Muscle of arm (tissue), 12 donors: ENCODE measurements around the gene PCYT2. TPM values are rescaled to one million over a fixed set of nuclear protein-coding genes. Genes with fewer than 3 reads are reported as not detected.

Source experiments
- DNase-seq: peaks from one replicate; pipeline ENCODE4 v3.0.0-alpha.2; 2013
- polyA plus RNA-seq, 12 donors: library from polyadenylated mRNA; unstranded; fragments of 120-200 nt; gene quantifications; one replicate each; pipeline ENCODE4 v1.2.1, GENCODE V29; 2013; ENCODE audit not compliant: insufficient read length in 12 of 12

PCYT2 gene
- polyA plus RNA-seq, 12 donors: 8.1 to 17.0 (median 10.0) TPM; not detected in 1

- DNase-seq: no peak
Observed at GRCh38 chr17:81859906-81860755, 51.1 kb downstream of the PCYT2 start, which contains the start of gene P4HB. Gene P4HB (minus strand): TSS chr17:81860535. CDS start chr17:81860471, 64 bp downstream.

GRCh38 chr17:81858967-81859905 lies 52.0 kb downstream of the PCYT2 start:
- no peak for DNase-seq

- no peak for DNase-seq
Observed at GRCh38 chr17:81858170-81858966, 52.8 kb downstream of the PCYT2 start.

- DNase-seq: no peak
Observed at GRCh38 chr17:81854974-81855774, 56.0 kb downstream of the PCYT2 start.

- DNase-seq: no peak
Observed at GRCh38 chr17:81852237-81852636, 59.0 kb downstream of the PCYT2 start.

GRCh38 chr17:81851423-81851822 lies 59.8 kb downstream of the PCYT2 start:
- DNase-seq: no peak

Other genes with a start within 250 kb of the PCYT2 start
- gene OXLD1, start 244.8 kb downstream of the PCYT2 start, polyA plus RNA-seq: 10 to 100 TPM in 3 of 12 donors, 1 to 10 TPM in 8, not detected in 1; 7.0 to 18.7 (median 8.1) TPM
- 10 to 100 TPM in 10 of 12 donors, 1 to 10 TPM in 1, not detected in 1; 9.3 to 23.9 (median 12.6) TPM for gene CCDC137, start 244.7 kb downstream of the PCYT2 start, polyA plus RNA-seq
- 10 to 100 TPM in 11 of 12 donors, not detected in 1; 21.2 to 39.2 (median 30.1) TPM for gene ARL16, start 227.6 kb downstream of the PCYT2 start, polyA plus RNA-seq
- gene HGS, start 227.4 kb downstream of the PCYT2 start, polyA plus RNA-seq: 10 to 100 TPM in 11 of 12 donors, not detected in 1; 43.4 to 93.4 (median 50.8) TPM
- gene MRPL12, start 208.0 kb downstream of the PCYT2 start, polyA plus RNA-seq: 100 to 1,000 TPM in 1 of 12 donors, 10 to 100 TPM in 10, not detected in 1; 28.6 to 123 (median 48.1) TPM
- gene SLC25A10, start 199.1 kb downstream of the PCYT2 start, polyA plus RNA-seq: 10 to 100 TPM in 1 of 12 donors, 1 to 10 TPM in 10, not detected in 1; 1.2 to 22.7 (median 2.9) TPM
- under 1 TPM in 4 of 12 donors, not detected in 8; 0.18 to 0.33 (median 0.22) TPM for gene GCGR, start 107.2 kb downstream of the PCYT2 start, polyA plus RNA-seq
- 100 to 1,000 TPM in 3 of 12 donors, 10 to 100 TPM in 8, not detected in 1; 73.5 to 264 (median 95.5) TPM for gene MCRIP1, start 78.1 kb downstream of the PCYT2 start, polyA plus RNA-seq
- gene PPP1R27, start 76.3 kb downstream of the PCYT2 start, polyA plus RNA-seq: 10 to 100 TPM in 11 of 12 donors, not detected in 1; 10.9 to 61.9 (median 26.1) TPM
- 100 to 1,000 TPM in 11 of 12 donors, not detected in 1; 346 to 655 (median 404) TPM for gene P4HB, start 50.9 kb downstream of the PCYT2 start, polyA plus RNA-seq
- gene ARHGDIA, start 40.1 kb downstream of the PCYT2 start, polyA plus RNA-seq: 100 to 1,000 TPM in 11 of 12 donors, not detected in 1; 114 to 310 (median 158) TPM
- gene ALYREF, start 19.8 kb downstream of the PCYT2 start, polyA plus RNA-seq: 100 to 1,000 TPM in 1 of 12 donors, 10 to 100 TPM in 11; 45.6 to 887 (median 57.3) TPM
- 100 to 1,000 TPM in 2 of 12 donors, 10 to 100 TPM in 9, not detected in 1; 52.4 to 123 (median 89.3) TPM for gene ANAPC11, start 19.7 kb downstream of the PCYT2 start, polyA plus RNA-seq
- gene NPB, start 9.2 kb downstream of the PCYT2 start, polyA plus RNA-seq: under 1 TPM in 10 of 12 donors, not detected in 2; 0.14 to 0.81 (median 0.49) TPM
- gene SIRT7, start 6.8 kb upstream of the PCYT2 start, polyA plus RNA-seq: 10 to 100 TPM in 2 of 12 donors, 1 to 10 TPM in 9, not detected in 1; 4.1 to 15.8 (median 6.4) TPM
- 10 to 100 TPM in 11 of 12 donors, not detected in 1; 11.0 to 17.4 (median 13.7) TPM for gene MAFG, start 16.3 kb upstream of the PCYT2 start, polyA plus RNA-seq
- 100 to 1,000 TPM in 1 of 12 donors, 10 to 100 TPM in 10, not detected in 1; 46.4 to 100 (median 58.3) TPM for gene PYCR1, start 25.9 kb upstream of the PCYT2 start, polyA plus RNA-seq
- 10 to 100 TPM in 9 of 12 donors, 1 to 10 TPM in 2, not detected in 1; 6.0 to 35.9 (median 18.5) TPM for gene MYADML2, start 35.8 kb upstream of the PCYT2 start, polyA plus RNA-seq
- 1 to 10 TPM in 10 of 12 donors, not detected in 2; 1.9 to 7.7 (median 3.5) TPM for gene NOTUM, start 49.8 kb upstream of the PCYT2 start, polyA plus RNA-seq
- 10 to 100 TPM in 11 of 12 donors, not detected in 1; 17.2 to 80.2 (median 21.5) TPM for gene ASPSCR1, start 66.2 kb upstream of the PCYT2 start, polyA plus RNA-seq
- 10 to 100 TPM in 11 of 12 donors, not detected in 1; 26.1 to 35.6 (median 30.8) TPM for gene CENPX, start 111.5 kb upstream of the PCYT2 start, polyA plus RNA-seq
- 10 to 100 TPM in 2 of 12 donors, 1 to 10 TPM in 9, not detected in 1; 6.3 to 31.7 (median 8.0) TPM for gene LRRC45, start 111.9 kb upstream of the PCYT2 start, polyA plus RNA-seq
- 10 to 100 TPM in 3 of 12 donors, 1 to 10 TPM in 8, not detected in 1; 4.0 to 28.9 (median 6.4) TPM for gene RAC3, start 120.3 kb upstream of the PCYT2 start, polyA plus RNA-seq
- 10 to 100 TPM in 11 of 12 donors, not detected in 1; 26.8 to 54.2 (median 34.6) TPM for gene DCXR, start 126.3 kb upstream of the PCYT2 start, polyA plus RNA-seq
- 10 to 100 TPM in 11 of 12 donors, not detected in 1; 22.8 to 56.6 (median 30.1) TPM for gene RFNG, start 140.4 kb upstream of the PCYT2 start, polyA plus RNA-seq
- gene GPS1, start 140.5 kb upstream of the PCYT2 start, polyA plus RNA-seq: 10 to 100 TPM in 11 of 12 donors, not detected in 1; 55.7 to 91.1 (median 62.2) TPM
- gene DUS1L, start 154.4 kb upstream of the PCYT2 start, polyA plus RNA-seq: 10 to 100 TPM in 11 of 12 donors, not detected in 1; 37.9 to 72.2 (median 54.8) TPM
- 10 to 100 TPM in 11 of 12 donors, not detected in 1; 15.7 to 62.2 (median 24.1) TPM for gene FASN, start 186.8 kb upstream of the PCYT2 start, polyA plus RNA-seq